Liver (tissue), 9 donors: ENCODE results near the gene MKS1. TPM values are rescaled to one million over a fixed set of nuclear protein-coding genes. Genes with fewer than 3 reads are reported as not detected.

Experiments
- DNase-seq: peaks from one replicate; pipeline ENCODE4 v3.0.0-alpha.2; 2017; ENCODE audit warnings: low spot score
- H3K27ac ChIP-seq, 2 donors: one replicate each; pipeline ENCODE4 v1.7.0; 2013; ENCODE audit warnings: inconsistent platforms in 2 of 2, low read length in 2 of 2, control low read depth in 1 of 2, low read depth in 1 of 2, mild to moderate bottlenecking in 1 of 2
- H3K27me3 ChIP-seq, 4 donors: one replicate each; pipeline versions ENCODE4 v1.6.1 to v1.7.0; 2013; ENCODE audit warnings: low read length in 3 of 4, inconsistent platforms in 1 of 4, mild to moderate bottlenecking in 1 of 4, moderate library complexity in 1 of 4; ENCODE audit not compliant: control insufficient read depth in 4 of 4, insufficient read depth in 4 of 4
- H3K36me3 ChIP-seq, 4 donors: one replicate each; pipeline versions ENCODE4 v1.6.1 to v1.7.0; 2013; ENCODE audit warnings: low read length in 3 of 4, mild to moderate bottlenecking in 3 of 4, low read depth in 1 of 4, moderate library complexity in 1 of 4; ENCODE audit not compliant: control insufficient read depth in 4 of 4, insufficient read depth in 3 of 4
- H3K4me1 ChIP-seq, 4 donors: one replicate each; pipeline versions ENCODE4 v1.6.1 to v1.7.0; 2013; ENCODE audit warnings: low read length in 3 of 4, mild to moderate bottlenecking in 3 of 4, moderate library complexity in 1 of 4; ENCODE audit not compliant: control insufficient read depth in 4 of 4, insufficient read depth in 4 of 4
- H3K4me3 ChIP-seq, 3 donors: one replicate each; pipeline versions ENCODE4 v1.6.1 to v1.7.0; 2013; ENCODE audit warnings: low read length in 3 of 3, control low read depth in 1 of 3, low read depth in 1 of 3, mild to moderate bottlenecking in 1 of 3
- H3K9ac ChIP-seq, 2 donors: one replicate each; pipeline ENCODE4 v1.7.0; 2013; ENCODE audit warnings: low read length in 2 of 2, mild to moderate bottlenecking in 2 of 2, moderate library complexity in 2 of 2, control low read depth in 1 of 2, low read depth in 1 of 2
- H3K9me3 ChIP-seq, 4 donors: one replicate each; pipeline versions ENCODE4 v1.6.1 to v1.7.0; 2013; ENCODE audit warnings: low read length in 3 of 4; ENCODE audit not compliant: control insufficient read depth in 4 of 4
- ATF3 ChIP-seq: IDR thresholded peaks from 2 replicates; pipeline ENCODE4 v1.6.1; 2016; ENCODE audit warnings: antibody characterized with exemption
- CTCF ChIP-seq: fragments of 150-350 bp; IDR thresholded peaks from 2 replicates; pipeline ENCODE4 v1.5.1; 2017; ENCODE audit warnings: improper control_type of control experiment, low read depth, low read length; ENCODE audit not compliant: missing input control
- EGR1 ChIP-seq, 2 donors: IDR thresholded peaks; 2 replicates each; pipeline ENCODE4 v1.6.1; 2016 to 2018; ENCODE audit warnings: antibody characterized with exemption in 2 of 2, low read depth in 2 of 2
- FOXA2 ChIP-seq: IDR thresholded peaks from 2 replicates; pipeline ENCODE4 v1.6.1; 2016; ENCODE audit warnings: antibody characterized with exemption
- GABPA ChIP-seq, 2 donors: IDR thresholded peaks in 1 of 2; conservative IDR thresholded peaks in 1 of 2; 2 replicates each; pipeline ENCODE4 v1.6.1; 2016; ENCODE audit warnings: antibody characterized with exemption in 2 of 2, mild to moderate bottlenecking in 1 of 2, moderate library complexity in 1 of 2
- HNF4A ChIP-seq, 2 donors: conservative IDR thresholded peaks; 2 replicates each; pipeline ENCODE4 v1.6.1; 2016; ENCODE audit warnings: antibody characterized with exemption in 2 of 2, mild to moderate bottlenecking in 2 of 2
- JUND ChIP-seq, 2 donors: IDR thresholded peaks; 2 replicates each; pipeline ENCODE4 v1.6.1; 2016; ENCODE audit warnings: antibody characterized with exemption in 2 of 2
- MAX ChIP-seq: IDR thresholded peaks from 2 replicates; pipeline ENCODE4 v1.6.1; 2016; ENCODE audit warnings: antibody characterized with exemption
- RAD21 ChIP-seq, 2 donors: IDR thresholded peaks; 2 replicates each; pipeline ENCODE4 v1.6.1; 2016; ENCODE audit warnings: antibody characterized with exemption in 2 of 2, mild to moderate bottlenecking in 2 of 2
- REST ChIP-seq: IDR thresholded peaks from 2 replicates; pipeline ENCODE4 v1.6.1; 2016; ENCODE audit warnings: antibody characterized with exemption, mild to moderate bottlenecking
- SP1 ChIP-seq: IDR thresholded peaks from 2 replicates; pipeline ENCODE4 v1.6.1; 2018; ENCODE audit warnings: antibody characterized with exemption, mild to moderate bottlenecking
- WGBS: extraction: QIAGEN DNeasy Blood & Tissue Kit; methylation state at CpG from one replicate; pipeline ENCODE4 v1.1.7; 2013; 5-methylcytosine and 5-hydroxymethylcytosine counted together
- polyA plus RNA-seq, 2 donors: library from polyadenylated mRNA; stranded (reverse) in 1 of 2; unstranded in 1 of 2; fragments of 200-250 nt in 1 of 2; fragments of >200 nt in 1 of 2; fragmentation: Nextera tagmentation in 1 of 2; extraction: Ambion mirVana in 1 of 2; gene quantifications; one replicate each; pipeline versions ENCODE4 v1.2.1 to v1.2.3, GENCODE V29; 2013 to 2015
- total RNA-seq, 2 donors: library from RNA; depleted of rRNA; stranded (reverse); fragments of >200 nt; gene quantifications; one replicate each; pipeline ENCODE4 v1.2.3, GENCODE V29; 2014
- donor health status: healthy.
- donor health status: healthy.
- donor health status: healthy.
- donor health status: healthy.
- donor health status: healthy.

Gene MKS1
- total and polyA plus RNA-seq, 4 donors: 4.4 to 7.9 (median 5.1) TPM

- no peak for TF ChIP-seq MAX
- TF ChIP-seq EGR1 (IDR thresholded peaks at IDR 0.05; ENCODE audit: low read depth in 2 of 2): no peak
- no peak for TF ChIP-seq CTCF
- 80% methylated on average over 1 of the region's 1 CpG for WGBS
- no peak overlapping the region for H3K4me3 ChIP-seq
Observed at GRCh38 chr17:58229384-58229783, 10.3 kb upstream of the MKS1 start.

GRCh38 chr17:58228679-58229078 lies 9.6 kb upstream of the MKS1 start:
- TF ChIP-seq JUND (IDR thresholded peaks at IDR 0.05) (no peak), FOXA2 (no peak), ATF3 (no peak), CTCF (no peak), RAD21 (IDR thresholded peaks at IDR 0.05) (no peak), EGR1 (IDR thresholded peaks at IDR 0.05; ENCODE audit: low read depth in 2 of 2) (no peak), SP1 (no peak), HNF4A (conservative IDR thresholded peaks at IDR 0.05) (no peak), REST (no peak), GABPA (IDR thresholded peaks at IDR 0.05 in 1 of 2, conservative IDR thresholded peaks at IDR 0.05 in 1 of 2) (no peak)
- H3K27me3 ChIP-seq: no peaks in the 10 kb centered on the region
- H3K27ac ChIP-seq: no peak overlapping the region
- H3K36me3 ChIP-seq: no peaks in the 10 kb centered on the region
- H3K9me3 ChIP-seq: no peaks in the 10 kb centered on the region
- 43% methylated on average over 3 of the region's 3 CpGs for WGBS
- H3K4me3 ChIP-seq: no peak overlapping the region
- no peaks in the 10 kb centered on the region for H3K4me1 ChIP-seq
- H3K9ac ChIP-seq: no peak overlapping the region
- DNase-seq: no peak

More at GRCh38 chr17:58229384-58229783, 10.3 kb upstream of the MKS1 start:
- H3K9me3 ChIP-seq: no peaks in the 10 kb centered on the region
- H3K9ac ChIP-seq: no peak overlapping the region
- no peaks in the 10 kb centered on the region for H3K4me1 ChIP-seq
- H3K36me3 ChIP-seq: no peaks in the 10 kb centered on the region
- no peak overlapping the region for H3K27ac ChIP-seq
- no peaks in the 10 kb centered on the region for H3K27me3 ChIP-seq
- no peak for DNase-seq
